CD4-positive, alpha-beta T cell treated with Interleukin-6 at 100 ng/mL for 8 hours (primary cell): ENCODE measurements around the gene MAMDC2.

Experiments
- DNase-seq: peaks from one replicate; pipeline ENCODE4 v3.0.0-alpha.2; 2020; ENCODE audit warnings: mixed read lengths, low spot score

MAMDC2 gene, protein sequence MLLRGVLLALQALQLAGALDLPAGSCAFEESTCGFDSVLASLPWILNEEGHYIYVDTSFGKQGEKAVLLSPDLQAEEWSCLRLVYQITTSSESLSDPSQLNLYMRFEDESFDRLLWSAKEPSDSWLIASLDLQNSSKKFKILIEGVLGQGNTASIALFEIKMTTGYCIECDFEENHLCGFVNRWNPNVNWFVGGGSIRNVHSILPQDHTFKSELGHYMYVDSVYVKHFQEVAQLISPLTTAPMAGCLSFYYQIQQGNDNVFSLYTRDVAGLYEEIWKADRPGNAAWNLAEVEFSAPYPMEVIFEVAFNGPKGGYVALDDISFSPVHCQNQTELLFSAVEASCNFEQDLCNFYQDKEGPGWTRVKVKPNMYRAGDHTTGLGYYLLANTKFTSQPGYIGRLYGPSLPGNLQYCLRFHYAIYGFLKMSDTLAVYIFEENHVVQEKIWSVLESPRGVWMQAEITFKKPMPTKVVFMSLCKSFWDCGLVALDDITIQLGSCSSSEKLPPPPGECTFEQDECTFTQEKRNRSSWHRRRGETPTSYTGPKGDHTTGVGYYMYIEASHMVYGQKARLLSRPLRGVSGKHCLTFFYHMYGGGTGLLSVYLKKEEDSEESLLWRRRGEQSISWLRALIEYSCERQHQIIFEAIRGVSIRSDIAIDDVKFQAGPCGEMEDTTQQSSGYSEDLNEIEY

DNA sequence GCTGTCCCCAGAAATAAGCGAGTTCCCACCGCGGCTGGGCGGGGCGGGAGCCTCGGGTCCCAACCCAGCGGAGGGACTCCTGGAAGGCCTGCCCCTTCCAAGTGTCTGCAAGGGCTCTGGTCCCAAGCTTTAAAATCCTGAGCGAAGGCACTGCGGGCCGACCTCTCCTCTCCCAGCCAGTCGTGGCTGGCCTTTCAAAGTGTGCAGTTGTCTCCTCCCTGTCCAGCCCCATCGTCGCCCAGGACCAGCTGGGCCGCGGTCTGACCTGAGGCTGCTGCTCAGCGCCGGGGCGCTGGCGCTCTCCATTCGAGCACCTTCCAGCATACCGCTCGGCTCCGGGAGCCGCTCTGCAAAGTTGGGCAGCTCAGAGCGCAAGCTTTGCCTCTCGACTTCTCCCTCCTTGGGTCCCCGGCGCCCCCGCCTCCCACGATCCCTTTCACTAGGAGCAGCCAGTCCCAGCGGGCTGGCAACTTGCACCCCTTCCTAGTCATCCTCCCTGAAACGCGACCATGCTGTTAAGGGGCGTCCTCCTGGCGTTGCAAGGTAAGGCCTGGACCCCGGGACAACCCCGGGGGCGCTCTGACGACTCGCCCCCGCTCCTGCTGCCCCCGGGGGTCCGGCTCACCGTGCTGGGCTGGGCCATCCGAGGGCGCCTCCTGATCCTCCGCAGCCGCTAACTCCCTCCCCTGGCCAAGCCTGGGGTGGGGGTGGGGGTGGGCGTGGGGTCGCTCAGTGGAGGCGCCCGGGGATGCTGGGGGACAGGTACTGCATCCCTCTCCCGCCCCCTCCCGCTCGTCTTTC lies at the start of gene MAMDC2:
TSS of gene MAMDC2 (plus strand) at position 160 of the 801 bp plus-strand sequence. CDS start at position 510, 350 bp downstream.
- DNase-seq, result no peak

DNA sequence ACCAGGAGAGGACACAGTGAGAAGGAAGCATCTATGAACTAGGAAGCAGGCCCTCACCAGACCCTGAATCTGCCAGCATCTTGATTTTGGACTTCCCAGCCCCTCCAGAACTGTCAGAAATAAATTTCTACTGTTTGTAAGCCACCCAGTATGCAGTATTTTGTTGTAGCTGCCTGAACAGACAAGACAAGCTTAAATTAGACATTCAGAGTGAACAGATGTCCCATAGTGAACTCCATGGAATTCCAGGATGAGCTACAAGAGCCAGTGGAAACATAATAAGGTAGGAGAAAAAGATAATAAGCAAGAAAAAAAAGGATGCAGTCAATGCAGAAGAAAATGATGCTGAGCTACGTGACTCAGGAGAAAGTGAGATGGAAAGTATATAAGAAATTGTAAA lies 47.8 kb upstream of the MAMDC2 start:
- DNase-seq, result no peak

DNA sequence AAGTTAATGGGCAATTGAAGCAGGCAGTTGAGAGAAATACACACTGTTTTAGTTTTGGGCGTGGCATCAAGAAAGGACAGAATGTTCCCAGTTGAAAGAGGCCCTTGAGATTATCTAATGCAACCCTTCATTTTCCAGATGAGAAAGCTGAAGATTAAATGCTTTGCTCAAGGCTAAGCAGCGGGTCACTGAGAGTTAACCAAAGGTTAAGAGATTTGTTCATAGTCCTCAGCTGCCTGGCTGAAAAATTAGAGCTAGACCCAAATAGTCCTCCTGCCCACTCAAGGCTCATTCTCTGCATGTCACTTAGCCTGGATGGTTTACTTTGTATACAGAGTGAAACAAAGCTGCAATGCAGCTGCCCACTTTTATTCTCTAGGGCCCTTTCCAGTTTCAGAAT lies 46.7 kb upstream of the MAMDC2 start:
- no peak for DNase-seq

DNA sequence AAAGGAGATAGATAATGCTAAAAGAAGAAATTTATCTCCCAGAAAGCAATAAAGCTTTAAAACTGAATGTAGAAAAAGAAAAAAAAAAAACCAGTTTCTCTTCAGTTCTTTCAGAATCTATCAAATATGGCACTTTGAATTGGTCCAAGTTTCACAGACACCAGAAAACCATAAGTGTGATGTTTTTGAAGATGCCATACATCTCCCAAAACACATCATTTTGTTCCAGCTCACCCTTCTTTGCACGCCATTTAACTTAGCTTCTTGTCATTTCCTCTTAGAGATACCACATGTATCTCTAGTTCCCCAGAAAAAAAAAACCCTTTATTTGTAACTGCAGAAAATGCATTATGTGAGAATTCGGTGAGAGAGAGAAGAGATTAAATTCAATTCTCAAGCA lies 46.1 kb upstream of the MAMDC2 start:
- DNase-seq, result no peak

DNA sequence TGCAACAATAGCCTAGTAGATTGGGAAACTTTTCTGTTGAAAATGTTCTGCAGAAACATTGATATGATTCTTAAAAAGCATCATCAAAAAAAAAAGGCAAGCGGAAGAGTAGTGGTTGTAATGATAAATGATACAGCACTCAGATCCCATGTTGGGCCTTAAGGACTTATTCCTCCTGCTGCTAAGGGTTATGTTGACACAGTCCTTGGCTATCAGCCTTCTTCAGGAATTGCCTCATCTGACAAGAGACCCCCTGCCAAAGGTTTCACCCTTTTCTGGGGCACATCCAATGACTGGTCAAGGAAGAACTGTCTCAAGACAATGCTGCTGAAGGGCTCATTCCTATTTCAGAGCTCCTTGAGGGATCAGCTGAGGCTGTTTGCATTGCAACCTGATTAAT lies 44.3 kb upstream of the MAMDC2 start:
- no peak for DNase-seq

DNA sequence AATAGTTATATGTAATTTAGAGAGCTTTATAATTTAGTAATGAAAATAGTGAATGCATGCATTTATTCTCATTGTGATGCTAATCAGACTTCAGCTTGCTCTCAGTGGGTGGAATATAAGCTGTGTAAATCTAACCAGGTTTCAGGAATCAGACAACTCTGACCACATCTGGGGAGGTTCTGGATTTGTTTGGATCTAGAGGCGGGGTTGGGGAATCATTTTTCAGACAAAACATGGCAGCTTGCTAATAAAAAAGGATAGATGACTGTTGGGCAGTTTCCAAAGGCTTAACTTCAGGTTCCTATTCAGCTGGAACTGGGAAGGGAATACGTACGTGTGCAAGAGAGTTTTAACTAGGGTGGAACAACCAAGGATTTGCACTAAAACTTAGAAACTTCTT lies 43.2 kb upstream of the MAMDC2 start:
- DNase-seq, result no peak

DNA sequence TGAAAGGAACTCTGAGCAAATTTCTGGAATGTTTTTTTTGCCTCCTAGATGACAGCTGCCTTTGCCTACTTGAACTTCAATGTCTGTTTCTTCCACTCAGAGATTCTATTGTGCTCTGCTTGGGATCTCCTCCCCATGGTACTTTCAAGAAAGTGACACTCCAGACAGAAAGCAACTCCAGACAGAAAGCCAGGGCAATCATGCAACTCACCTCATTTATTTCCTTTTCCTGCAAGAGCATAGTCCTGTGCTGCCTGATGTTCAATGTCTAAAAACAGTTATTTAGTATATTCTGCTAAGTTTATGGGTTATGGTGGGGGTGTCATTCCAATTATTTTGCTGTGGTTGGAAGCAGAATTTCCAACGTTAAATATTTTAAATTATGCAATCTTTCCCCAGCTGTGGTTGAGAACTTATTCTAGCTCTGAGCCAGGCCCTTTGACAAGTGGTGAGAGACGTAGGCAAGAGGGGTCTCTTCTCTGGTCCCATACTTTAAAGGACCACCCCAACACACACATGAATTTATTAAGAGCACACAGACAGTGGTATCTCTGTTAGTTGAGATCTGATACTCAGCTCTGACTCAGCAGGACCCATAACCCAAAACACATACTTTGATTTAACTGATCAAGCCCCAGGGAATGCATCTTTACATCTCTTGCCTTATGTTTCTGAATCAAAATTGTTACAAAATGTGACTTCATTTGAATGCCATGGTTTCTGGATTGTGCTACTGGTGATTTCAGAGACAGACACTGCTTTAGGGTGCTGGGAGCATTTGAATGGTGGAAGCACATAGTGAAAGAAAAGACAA lies 39.5 kb upstream of the MAMDC2 start:
- DNase-seq, result no peak

DNA sequence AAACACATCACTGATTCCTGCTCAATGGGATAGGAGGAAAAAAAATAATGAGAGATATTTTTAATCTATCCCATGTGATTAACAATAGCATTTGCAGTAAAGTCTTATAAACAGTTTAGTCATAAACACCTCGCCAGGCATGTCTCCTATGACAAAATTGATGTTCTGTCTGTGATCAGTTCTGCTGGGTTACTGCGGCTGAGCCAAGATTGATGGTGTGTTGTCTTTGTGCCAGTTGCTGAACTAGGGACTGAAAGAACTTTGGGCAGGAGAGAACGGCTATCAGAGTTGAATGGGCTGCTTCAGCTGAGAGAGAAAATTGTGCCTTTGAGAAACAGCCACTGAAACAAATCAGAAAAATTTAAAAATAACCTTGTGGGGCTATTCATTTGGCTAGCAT lies 37.3 kb upstream of the MAMDC2 start:
- no peak for DNase-seq

DNA sequence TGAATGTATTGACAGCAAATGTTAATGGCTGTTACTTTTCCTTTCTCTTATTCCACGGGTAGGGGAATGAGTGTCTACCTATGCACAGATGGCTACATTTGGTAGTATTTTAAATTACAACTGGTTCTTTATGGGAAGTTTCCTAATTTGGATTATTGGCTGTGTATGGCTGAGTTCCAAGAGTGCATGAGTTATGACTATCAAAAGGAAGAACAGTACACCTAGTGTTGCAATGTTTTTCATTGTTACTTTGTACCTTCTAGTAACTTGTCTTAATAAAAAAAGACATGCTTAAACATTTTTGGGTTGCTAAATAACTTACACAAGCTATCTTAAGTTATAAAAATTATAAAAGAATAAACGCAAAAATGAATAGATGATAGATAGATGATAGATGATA lies 35.8 kb upstream of the MAMDC2 start:
- no peak for DNase-seq

DNA sequence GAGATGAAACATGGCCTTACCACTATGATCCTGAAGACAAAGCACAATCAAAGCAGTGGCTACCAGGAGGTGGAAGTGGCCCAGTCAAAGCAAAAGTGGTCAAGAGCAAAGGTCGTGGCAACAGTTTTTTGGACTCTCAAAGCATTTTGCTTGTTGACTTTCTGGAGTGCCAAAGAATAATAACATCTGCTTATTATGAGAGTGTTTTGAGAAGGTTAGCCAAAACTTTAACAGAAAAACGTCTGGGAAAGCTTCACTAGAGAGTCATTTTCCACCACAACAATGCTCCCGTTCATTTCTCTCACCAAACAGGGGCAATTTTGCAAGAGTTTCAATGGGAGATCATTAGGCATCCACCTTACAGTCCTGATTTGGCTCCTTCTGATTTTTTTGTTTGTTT lies 33.6 kb upstream of the MAMDC2 start:
- DNase-seq, result no peak

DNA sequence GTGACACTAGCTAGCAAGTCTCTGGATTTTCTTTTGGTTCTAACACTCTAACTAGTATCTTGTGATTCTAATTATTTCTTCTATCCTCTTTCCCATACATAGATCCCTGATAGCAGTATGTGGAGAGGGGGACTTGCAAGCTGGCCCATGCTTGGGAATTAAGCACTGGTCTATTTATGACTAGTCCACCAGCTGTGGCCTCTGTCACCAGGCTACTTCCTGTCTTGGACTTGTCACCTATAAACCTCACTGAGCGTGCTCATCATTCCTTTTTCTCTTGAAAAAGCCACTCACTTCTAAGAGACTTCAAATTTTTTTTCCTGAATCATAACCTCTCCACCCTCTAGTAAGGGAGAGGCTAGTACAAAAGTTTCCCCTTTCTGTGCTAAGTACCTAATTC lies 32.3 kb upstream of the MAMDC2 start:
- no peak for DNase-seq

DNA sequence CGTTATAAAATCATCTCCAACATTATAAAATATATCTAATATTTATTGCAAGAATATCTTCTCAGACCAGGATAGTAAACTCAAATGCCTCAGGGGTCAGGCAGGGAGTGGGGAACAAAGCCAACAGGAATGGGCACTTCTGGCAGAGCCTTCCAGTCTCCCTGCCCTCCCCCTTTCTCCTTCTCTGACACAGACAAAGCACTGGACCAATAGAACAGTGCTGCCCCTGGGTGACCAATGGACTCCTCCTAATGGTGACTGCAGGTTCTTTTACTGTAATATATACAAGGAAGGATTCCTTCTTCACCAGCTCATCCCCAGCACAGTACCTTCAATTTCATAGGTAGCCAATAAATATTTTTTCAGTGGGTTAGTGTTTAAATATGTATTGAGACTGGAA lies 31.1 kb upstream of the MAMDC2 start:
- DNase-seq, result no peak

DNA sequence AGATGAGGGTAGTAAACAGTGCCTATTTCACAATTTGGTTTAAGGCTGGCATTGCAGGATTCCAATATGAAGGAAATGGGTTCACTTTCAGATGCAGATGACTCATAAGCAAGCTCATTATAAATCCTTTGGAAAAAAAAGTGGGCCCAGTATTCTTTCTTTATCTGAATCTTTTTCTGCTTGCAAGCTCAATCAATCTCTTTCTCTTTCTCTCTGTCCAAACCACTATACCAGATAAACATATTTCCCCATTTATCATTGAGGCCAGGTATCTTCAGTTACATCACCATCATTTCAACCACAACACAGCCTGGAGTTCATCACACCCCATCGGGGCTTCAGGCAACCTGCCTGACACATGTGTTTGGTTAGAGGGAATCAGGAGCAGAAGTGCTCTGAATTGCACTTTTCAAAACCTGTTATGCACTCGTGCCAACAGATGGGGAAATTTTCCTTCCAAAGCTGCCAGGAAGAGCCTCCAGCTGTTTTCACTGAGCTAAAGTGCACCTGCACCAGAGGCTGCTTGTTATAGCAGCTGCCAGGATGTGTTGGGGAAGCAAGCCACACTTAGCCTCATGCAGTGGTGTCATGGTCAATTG lies 30.0 kb upstream of the MAMDC2 start:
- DNase-seq, result no peak

DNA sequence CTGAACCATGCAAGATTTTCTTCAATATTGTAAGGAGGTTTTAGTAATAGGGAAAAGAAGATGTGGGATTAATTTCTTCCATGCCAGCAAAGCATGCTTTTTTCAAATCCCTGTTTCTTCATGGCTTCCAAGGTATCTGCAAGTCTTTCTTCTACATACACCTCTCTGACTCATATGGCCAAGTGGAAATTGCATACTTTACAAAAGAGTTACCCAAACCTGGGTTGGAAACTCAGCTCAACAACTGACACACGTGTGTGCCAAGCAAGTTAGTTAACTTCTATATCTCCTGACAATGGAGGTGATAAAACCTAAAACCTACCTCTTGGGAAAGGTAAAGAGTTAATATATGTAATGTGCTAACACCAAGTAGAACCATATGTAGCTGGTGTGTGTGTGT lies 28.5 kb upstream of the MAMDC2 start:
- DNase-seq, result no peak

DNA sequence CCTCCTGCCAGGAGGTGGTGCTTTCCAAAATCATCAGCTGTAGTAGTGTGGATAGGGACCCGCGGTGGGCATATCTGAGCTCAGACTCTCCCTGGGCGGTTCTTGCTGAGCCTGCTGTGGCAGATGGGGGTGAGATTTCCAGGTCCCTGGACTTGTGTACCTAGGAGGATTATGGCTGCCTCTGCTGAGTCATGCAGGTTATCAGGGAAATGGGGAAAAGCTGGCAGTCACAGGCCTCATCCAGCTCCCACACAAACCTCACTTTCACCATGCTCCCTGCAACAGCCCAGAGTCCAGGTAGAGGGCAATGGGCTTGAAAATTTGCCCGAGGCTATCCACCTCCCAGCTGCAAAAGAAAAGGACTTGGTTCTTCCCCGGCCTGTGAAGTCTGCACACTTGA lies 23.4 kb upstream of the MAMDC2 start:
- no peak for DNase-seq

DNA sequence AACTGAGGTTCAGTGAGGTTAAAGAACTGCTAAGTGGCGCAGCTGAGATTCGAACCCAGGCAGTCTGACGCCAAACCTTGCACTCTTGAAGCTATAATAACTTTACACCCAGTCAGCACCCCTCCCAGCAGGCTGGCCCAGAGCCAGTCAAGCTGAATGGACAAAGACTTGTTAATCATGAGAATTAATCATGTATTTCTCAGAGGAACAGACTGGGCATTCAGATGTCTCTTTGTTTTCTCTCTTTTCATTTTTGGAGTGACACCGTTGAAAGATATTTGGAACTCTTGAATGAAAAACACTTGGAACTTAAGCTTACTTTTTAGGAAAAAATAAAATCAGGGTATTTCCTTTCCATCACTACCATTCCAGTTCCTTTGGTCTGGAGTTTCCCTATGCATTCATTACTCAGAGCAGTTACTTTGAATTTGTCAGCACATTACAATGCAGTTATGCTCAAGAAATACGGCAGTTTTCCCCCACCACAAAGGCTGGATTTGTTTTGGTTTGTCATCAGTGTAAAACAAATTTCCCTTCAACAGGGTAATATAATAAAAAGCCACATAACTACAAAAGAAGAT lies 22.6 kb upstream of the MAMDC2 start:
- no peak for DNase-seq

DNA sequence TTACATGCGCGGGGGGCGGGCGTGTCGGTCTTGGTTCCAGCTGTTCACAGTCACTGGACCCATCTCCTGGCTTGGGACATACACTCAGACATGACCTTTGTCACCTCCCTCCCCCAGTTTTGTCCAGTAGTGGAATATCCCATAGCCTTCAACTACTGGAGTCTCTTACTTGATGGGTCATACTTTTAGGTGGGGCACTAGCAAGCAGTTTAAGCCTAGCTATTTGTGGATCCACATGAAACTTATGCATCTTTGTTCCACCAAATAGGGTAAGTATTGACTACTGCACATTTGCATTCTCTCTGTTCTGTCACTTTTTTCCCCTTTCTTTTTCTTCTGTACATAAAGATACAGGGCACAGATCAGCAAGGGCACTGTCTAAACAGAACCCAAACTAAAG lies 15.4 kb upstream of the MAMDC2 start:
- no peak for DNase-seq

DNA sequence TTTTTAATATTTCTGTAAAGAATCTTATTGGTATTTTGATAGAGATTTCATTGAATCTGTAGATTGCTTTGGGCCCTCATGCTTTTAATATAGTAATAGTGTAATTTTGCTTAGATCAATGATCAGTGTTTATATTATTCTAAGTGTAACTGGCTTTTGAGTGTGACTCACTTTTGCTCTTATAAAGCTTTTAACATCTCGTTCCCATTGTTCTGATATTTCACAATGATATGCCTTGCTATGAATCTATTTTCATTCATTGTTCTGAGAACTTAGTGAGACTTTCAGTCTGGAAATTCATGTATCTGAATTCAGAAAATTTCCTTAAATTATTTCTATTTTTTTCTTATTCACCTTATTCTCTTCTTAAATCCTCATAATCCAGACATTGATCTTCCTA lies 13.5 kb upstream of the MAMDC2 start:
- DNase-seq, result no peak

DNA sequence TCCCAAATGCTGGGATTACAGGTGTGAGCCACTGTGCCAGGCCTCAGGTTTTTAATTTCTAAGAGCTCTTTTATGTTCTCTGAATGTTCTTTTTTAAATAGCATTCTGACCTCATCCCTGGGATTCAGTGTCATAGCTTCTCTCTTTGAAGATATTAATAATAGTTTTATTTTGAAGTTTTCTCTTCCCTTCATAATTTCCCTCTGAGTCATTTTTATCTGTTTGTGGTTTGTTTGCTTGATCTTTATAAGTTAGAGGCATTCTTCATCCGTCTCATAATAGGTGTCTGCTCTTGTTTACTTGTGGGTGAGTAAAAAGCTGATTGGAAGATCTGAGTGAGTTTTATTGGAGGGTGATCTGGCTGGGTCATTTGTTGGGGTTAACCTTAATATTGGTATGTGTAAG lies 12.5 kb upstream of the MAMDC2 start:
- DNase-seq, result no peak

DNA sequence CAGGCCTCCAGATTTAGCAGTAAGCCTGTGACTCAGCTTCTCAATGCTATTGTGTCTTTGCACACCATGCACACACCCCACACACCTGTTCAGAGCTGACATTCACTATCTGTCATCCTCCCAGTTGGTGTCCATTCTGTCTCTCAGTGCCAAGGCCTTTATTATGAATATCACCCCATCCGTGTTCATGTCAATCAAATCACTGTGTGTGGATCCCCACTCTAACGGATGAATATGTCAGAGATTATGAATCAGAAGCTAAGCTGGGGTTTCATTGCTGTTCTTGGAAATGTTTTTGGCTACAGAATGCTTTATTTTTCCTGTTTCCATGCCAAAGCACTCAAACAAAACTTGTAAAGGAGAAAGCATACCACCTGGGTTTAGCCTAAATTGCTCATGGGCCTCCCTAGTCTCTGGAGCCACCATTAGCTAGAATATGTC lies 9.4 kb upstream of the MAMDC2 start:
- DNase-seq, result no peak

DNA sequence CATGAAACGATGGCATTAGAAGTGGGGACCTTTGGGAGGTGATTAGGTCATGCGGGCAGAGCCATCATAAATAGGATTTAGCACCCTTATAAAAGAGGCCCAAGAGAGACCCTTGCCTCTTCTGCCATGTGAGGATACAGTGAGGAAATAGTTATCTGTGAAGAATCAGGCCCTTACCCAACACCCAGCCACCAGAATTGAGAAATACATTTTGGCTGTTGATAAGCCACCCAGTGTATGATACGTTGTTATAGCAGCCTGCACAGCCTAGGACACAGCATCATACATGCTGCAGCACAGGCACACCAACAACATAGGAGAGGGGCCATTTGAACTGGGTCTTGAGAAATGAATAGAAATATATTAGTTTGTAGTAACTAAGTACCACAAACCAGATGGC lies 8.0 kb upstream of the MAMDC2 start:
- DNase-seq, result no peak
